Activated naive CD4-positive, alpha-beta T cell treated with anti-CD3 and anti-CD28 coated beads, Interleukin-2, amount 10 ng/mL, durations not matched to agents 7 days and 5 days (primary cell): ENCODE measurements around the gene BRINP2.
"Not testable (repeated sequence)": the region's sequence is repeated elsewhere in the genome, so short reads cannot be mapped to it uniquely, and the experiment has no call there.

ENCODE experiments used
- CTCF ChIA-PET: fragments of 350-600 bp; sonication (Branson Sonifier 250); formaldehyde crosslinking; loops from one replicate; lab custom pipeline; 2021; ENCODE audit warnings: antibody characterized with exemption; lab: Charles Lee
- DNase-seq: peaks from one replicate; pipeline ENCODE4 v3.0.0-alpha.2; 2020
- H3K27ac Mint-ChIP-seq: one replicate; pipeline ENCODE4 v1.8.0; 2021; ENCODE audit warnings: mild to moderate bottlenecking, moderate library complexity, mixed read lengths
- H3K27me3 Mint-ChIP-seq: one replicate; pipeline ENCODE4 v1.8.0; 2021; ENCODE audit warnings: mild to moderate bottlenecking, mixed read lengths
- H3K36me3 Mint-ChIP-seq: one replicate; pipeline ENCODE4 v1.8.0; 2021; ENCODE audit warnings: mixed read lengths
- H3K4me1 Mint-ChIP-seq: one replicate; pipeline ENCODE4 v1.8.0; 2021; ENCODE audit warnings: mixed read lengths
- H3K4me3 Mint-ChIP-seq: one replicate; pipeline ENCODE4 v1.8.0; 2021; ENCODE audit warnings: mild to moderate bottlenecking, moderate library complexity, mixed read lengths
- H3K9me3 Mint-ChIP-seq: one replicate; pipeline ENCODE4 v1.8.0; 2021; ENCODE audit warnings: mixed read lengths

Gene BRINP2

GRCh38 chr1:177315261-177315660 lies 144.5 kb downstream of the BRINP2 start:
- Mint-ChIP-seq H3K4me1 (no peaks in the 10 kb centered on the region), H3K9me3 (no peaks in the 10 kb centered on the region), H3K4me3 (no peak overlapping the region), H3K27me3 (no peaks in the 10 kb centered on the region), H3K36me3 (no peaks in the 10 kb centered on the region), H3K27ac (no peak overlapping the region)
- CTCF ChIA-PET: no interaction called here
- DNase-seq: no peak

- H3K27me3 Mint-ChIP-seq: no peaks in the 10 kb centered on the region
- CTCF ChIA-PET: no interaction called here
- H3K27ac Mint-ChIP-seq: no peak overlapping the region
These were observed 145.0 kb downstream of the BRINP2 start for GRCh38 chr1:177315761-177316160.

GRCh38 chr1:177321434-177321833 lies 150.7 kb downstream of the BRINP2 start:
- not testable (repeated sequence) for H3K4me3 Mint-ChIP-seq

More at GRCh38 chr1:177315761-177316160, 145.0 kb downstream of the BRINP2 start:
- Mint-ChIP-seq H3K36me3 (no peaks in the 10 kb centered on the region), H3K4me3 (no peak overlapping the region), H3K4me1 (no peaks in the 10 kb centered on the region), H3K9me3 (no peaks in the 10 kb centered on the region)
- DNase-seq: no peak

GRCh38 chr1:177328251-177328650 lies 157.5 kb downstream of the BRINP2 start:
- H3K4me1 Mint-ChIP-seq: no peaks in the 10 kb centered on the region
- H3K36me3 Mint-ChIP-seq: no peaks in the 10 kb centered on the region
- DNase-seq: no peak
- H3K27me3 Mint-ChIP-seq: no peaks in the 10 kb centered on the region
- H3K9me3 Mint-ChIP-seq: peaks cover 5% of the 10 kb centered on the region
- no peak overlapping the region for H3K27ac Mint-ChIP-seq
- CTCF ChIA-PET: no interaction called here
- no peak overlapping the region for H3K4me3 Mint-ChIP-seq

More at GRCh38 chr1:177321434-177321833, 150.7 kb downstream of the BRINP2 start:
- H3K4me1 Mint-ChIP-seq, CTCF ChIA-PET, H3K27ac Mint-ChIP-seq, H3K36me3 Mint-ChIP-seq, H3K9me3 Mint-ChIP-seq, DNase-seq, H3K27me3 Mint-ChIP-seq: not testable (repeated sequence)

- CTCF ChIA-PET: no interaction called here
These were observed 159.1 kb downstream of the BRINP2 start for GRCh38 chr1:177329871-177330270.

More at GRCh38 chr1:177329871-177330270, 159.1 kb downstream of the BRINP2 start:
- Mint-ChIP-seq H3K27me3 (no peaks in the 10 kb centered on the region), H3K4me3 (no peak overlapping the region), H3K4me1 (no peaks in the 10 kb centered on the region), H3K9me3 (peaks cover 5% of the 10 kb centered on the region), H3K36me3 (no peaks in the 10 kb centered on the region), H3K27ac (no peak overlapping the region)
- DNase-seq: no peak
